Spleen (tissue), 11 donors: Measurements from ENCODE around the gene C11orf42. TPM values are rescaled to one million over a fixed set of nuclear protein-coding genes. Genes with fewer than 3 reads are reported as not detected.

Source experiments
- DNase-seq: peaks from one replicate; pipeline ENCODE4 v3.0.0-alpha.2; 2020
- H3K27ac ChIP-seq, 8 donors: fragments of 200-600 bp; sonication (generic) in 7 of 8; 1 replicate in 4 of 8; 2 replicates in 4 of 8; pipeline versions ENCODE4 v1.5.0 to v1.8.0; 2016 to 2021; ENCODE audit warnings: inconsistent platforms in 4 of 8, mild to moderate bottlenecking in 4 of 8, moderate library complexity in 1 of 8
- H3K27me3 ChIP-seq, 7 donors: fragments of 200-600 bp; sonication (generic) in 6 of 7; replicated peaks in 1 of 7; 1 replicate in 4 of 7; 2 replicates in 3 of 7; pipeline versions ENCODE4 v1.5.0 to v1.8.0; 2016 to 2021; ENCODE audit warnings: inconsistent platforms in 3 of 7, mild to moderate bottlenecking in 1 of 7
- H3K36me3 ChIP-seq, 6 donors: fragments of 200-600 bp; sonication (generic) in 5 of 6; 1 replicate in 4 of 6; 2 replicates in 2 of 6; pipeline versions ENCODE4 v1.5.0 to v1.8.0; 2016 to 2021; ENCODE audit warnings: inconsistent platforms in 2 of 6
- H3K4me1 ChIP-seq, 6 donors: fragments of 200-600 bp; sonication (generic) in 5 of 6; 1 replicate in 3 of 6; 2 replicates in 3 of 6; pipeline versions ENCODE4 v1.5.0 to v1.8.0; 2016 to 2021; ENCODE audit warnings: inconsistent platforms in 3 of 6
- H3K4me3 ChIP-seq, 8 donors: fragments of 200-600 bp; sonication (generic) in 7 of 8; 1 replicate in 4 of 8; 2 replicates in 4 of 8; pipeline versions ENCODE4 v1.5.0 to v1.8.0; 2016 to 2021; ENCODE audit warnings: inconsistent platforms in 4 of 8, mild to moderate bottlenecking in 4 of 8, moderate library complexity in 2 of 8
- H3K9me3 ChIP-seq, 8 donors: fragments of 200-600 bp; sonication (generic) in 7 of 8; 1 replicate in 4 of 8; 2 replicates in 4 of 8; pipeline versions ENCODE4 v1.5.0 to v1.8.0; 2016 to 2021; ENCODE audit warnings: inconsistent platforms in 4 of 8
- POLR2A ChIP-seq, 3 donors: fragments of 450-650 bp; IDR thresholded peaks; one replicate each; pipeline ENCODE4 v1.5.1; 2017; ENCODE audit warnings: antibody characterized with exemption in 3 of 3, mild to moderate bottlenecking in 1 of 3
- POLR2AphosphoS5 ChIP-seq, 3 donors: sonication (generic); formaldehyde crosslinking; IDR thresholded peaks; one replicate each; pipeline ENCODE4 v1.5.1; 2017; ENCODE audit warnings: antibody characterized with exemption in 3 of 3
- WGBS, 5 donors: extraction: QIAGEN DNeasy Blood & Tissue Kit in 3 of 5; methylation state at CpG; one replicate each; pipeline versions ENCODE4 v1.1.5 to v1.1.7; 2013 to 2018; 5-methylcytosine and 5-hydroxymethylcytosine counted together
- intact Hi-C: fragments of 100-400 bp; cut with DNase I; formaldehyde crosslinking; loops from one replicate; pipeline ENCODE4 v1.15.0; 2023; ENCODE audit warnings: low total_unique reads
- polyA plus RNA-seq, 3 donors: library from polyadenylated mRNA; stranded (reverse); fragments of 200-250 nt; gene quantifications; one replicate each; pipeline ENCODE4 v1.2.1, GENCODE V29; 2013
- total RNA-seq, 7 donors: library from RNA; depleted of rRNA in 3 of 7; stranded (reverse); fragments of >200 nt in 3 of 7; fragmentation: NEBNext Ultra II Directional in 4 of 7; extraction: Animal tissue kit (Norgen Biotek cat#: 25700) in 4 of 7; gene quantifications; one replicate each; pipeline versions ENCODE4 v1.1.0 to v1.2.1, GENCODE V29; 2016 to 2021
- TF ChIP-seq, protein P1 (sequence below), 11 experiments: fragments of 200-600 bp in 7 of 11; fragments of 450-650 bp in 4 of 11; sonication (generic) in 4 of 11; IDR thresholded peaks in 8 of 11; conservative IDR thresholded peaks in 3 of 11; 1 replicate in 7 of 11; 2 replicates in 4 of 11; pipeline versions ENCODE4 v1.4.0 to v1.8.0; 2016 to 2021; ENCODE audit warnings: antibody characterized with exemption in 11 of 11, inconsistent platforms in 4 of 11, mild to moderate bottlenecking in 1 of 11
- donor health status: healthy with polysubstance abuse.
- donor health status: DM: no; HTN: no; CAD: no; lungs with moderate emphysema.
- donor health status: DM: no; HTN: no; CAD: no.
- donor health status: Bipolar disorder and iron deficiency.
- donor health status: healthy.
- donor health status: DM: no; HTN: no; CAD: no.
- donor health status: DM: yes; HTN: yes; CAD: no.

The C11orf42 gene
- total and polyA plus RNA-seq, 10 donors: not detected

DNA sequence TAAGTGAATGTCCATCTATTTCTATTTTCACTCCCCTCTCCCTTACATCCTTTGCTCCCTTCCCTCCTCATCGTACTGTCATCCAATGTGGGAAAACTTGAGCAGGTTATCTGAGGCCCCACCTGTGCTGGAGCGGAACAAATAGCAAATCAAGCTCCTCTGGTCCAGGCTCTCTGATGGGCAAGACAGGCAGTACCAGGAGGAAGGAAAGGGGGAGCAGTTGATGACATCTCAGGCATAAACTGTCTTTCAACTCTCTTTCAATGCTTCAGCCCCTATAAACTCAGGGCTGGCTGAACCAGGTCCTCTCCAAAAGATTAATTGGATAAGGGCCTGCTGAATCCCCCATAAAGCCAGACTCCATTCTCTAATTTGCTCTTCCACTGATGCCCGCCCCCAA, 52.8 kb downstream of the C11orf42 start:
- intact Hi-C loops: loop anchor here (10.0 kb wide), 1 partner anchor 97 kb away; no protein-coding TSS in a partner anchor
- no peak for DNase-seq
- peaks cover 7 to 19% (median 17%) of the 10 kb centered on the region in 6 donors for H3K4me1 ChIP-seq
- H3K27me3 ChIP-seq: peaks cover 0 to 83% (median 37%) of the 10 kb centered on the region in 7 donors
- H3K36me3 ChIP-seq: no peaks in the 10 kb centered on the region
- no peaks in the 10 kb centered on the region for H3K9me3 ChIP-seq
- no peak overlapping the region for H3K4me3 ChIP-seq
- H3K27ac ChIP-seq: no peak overlapping the region
- no peak for TF ChIP-seq POLR2A (IDR thresholded peaks at IDR 0.05)
- TF ChIP-seq, protein P1, sequence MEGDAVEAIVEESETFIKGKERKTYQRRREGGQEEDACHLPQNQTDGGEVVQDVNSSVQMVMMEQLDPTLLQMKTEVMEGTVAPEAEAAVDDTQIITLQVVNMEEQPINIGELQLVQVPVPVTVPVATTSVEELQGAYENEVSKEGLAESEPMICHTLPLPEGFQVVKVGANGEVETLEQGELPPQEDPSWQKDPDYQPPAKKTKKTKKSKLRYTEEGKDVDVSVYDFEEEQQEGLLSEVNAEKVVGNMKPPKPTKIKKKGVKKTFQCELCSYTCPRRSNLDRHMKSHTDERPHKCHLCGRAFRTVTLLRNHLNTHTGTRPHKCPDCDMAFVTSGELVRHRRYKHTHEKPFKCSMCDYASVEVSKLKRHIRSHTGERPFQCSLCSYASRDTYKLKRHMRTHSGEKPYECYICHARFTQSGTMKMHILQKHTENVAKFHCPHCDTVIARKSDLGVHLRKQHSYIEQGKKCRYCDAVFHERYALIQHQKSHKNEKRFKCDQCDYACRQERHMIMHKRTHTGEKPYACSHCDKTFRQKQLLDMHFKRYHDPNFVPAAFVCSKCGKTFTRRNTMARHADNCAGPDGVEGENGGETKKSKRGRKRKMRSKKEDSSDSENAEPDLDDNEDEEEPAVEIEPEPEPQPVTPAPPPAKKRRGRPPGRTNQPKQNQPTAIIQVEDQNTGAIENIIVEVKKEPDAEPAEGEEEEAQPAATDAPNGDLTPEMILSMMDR (IDR thresholded peaks at IDR 0.05 in 8 of 11, conservative IDR thresholded peaks at IDR 0.05 in 3 of 11): no peak
- no peak for TF ChIP-seq POLR2AphosphoS5 (IDR thresholded peaks at IDR 0.05)
- WGBS, 5 donors: 66 to 78% (median 74%) methylated on average over 3 of the region's 3 CpGs

DNA sequence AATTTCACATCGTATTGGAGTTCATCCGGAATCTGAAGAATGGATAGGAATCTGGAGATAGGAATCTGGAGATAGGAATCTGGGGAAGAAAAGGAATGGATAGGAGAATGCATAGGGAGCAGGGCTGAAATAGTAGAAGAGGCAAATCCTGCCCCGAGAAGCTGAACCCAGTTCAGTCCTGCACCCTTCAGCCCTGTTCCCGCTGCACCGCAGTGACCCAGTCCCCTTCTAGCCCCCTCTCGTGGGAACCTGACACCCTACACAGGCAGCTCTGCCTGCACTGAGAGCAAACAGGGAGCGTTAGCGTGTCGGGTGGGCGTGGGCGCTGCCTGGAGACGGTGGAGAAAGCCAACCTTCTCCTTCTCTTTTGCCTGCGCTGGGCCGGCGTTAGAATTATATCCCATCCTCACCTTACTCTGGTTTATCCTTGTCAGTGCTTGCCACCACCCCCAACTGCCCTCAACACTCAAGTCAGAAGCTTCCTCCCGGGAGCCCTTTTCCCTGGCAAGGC, 53.3 kb downstream of the C11orf42 start:
- Histone ChIP-seq H3K4me1 (peaks cover 7 to 19% (median 17%) of the 10 kb centered on the region in 6 donors), H3K36me3 (no peaks in the 10 kb centered on the region), H3K27ac (no peak overlapping the region), H3K27me3 (peaks cover 0 to 88% (median 37%) of the 10 kb centered on the region in 7 donors), H3K4me3 (peak overlapping the region; percentile 8 to 66 (median 34)), H3K9me3 (no peaks in the 10 kb centered on the region)
- no peak for DNase-seq
- WGBS, 5 donors: 6 to 12% (median 11%) methylated on average over 16 of the region's 16 CpGs
- TF ChIP-seq, protein P1 (IDR thresholded peaks at IDR 0.05 in 8 of 11, conservative IDR thresholded peaks at IDR 0.05 in 3 of 11): no peak
- no peak for TF ChIP-seq POLR2A (IDR thresholded peaks at IDR 0.05)
- intact Hi-C loops: loop anchor here (10.0 kb wide), 1 partner anchor 96 kb away; no protein-coding TSS in a partner anchor

DNA sequence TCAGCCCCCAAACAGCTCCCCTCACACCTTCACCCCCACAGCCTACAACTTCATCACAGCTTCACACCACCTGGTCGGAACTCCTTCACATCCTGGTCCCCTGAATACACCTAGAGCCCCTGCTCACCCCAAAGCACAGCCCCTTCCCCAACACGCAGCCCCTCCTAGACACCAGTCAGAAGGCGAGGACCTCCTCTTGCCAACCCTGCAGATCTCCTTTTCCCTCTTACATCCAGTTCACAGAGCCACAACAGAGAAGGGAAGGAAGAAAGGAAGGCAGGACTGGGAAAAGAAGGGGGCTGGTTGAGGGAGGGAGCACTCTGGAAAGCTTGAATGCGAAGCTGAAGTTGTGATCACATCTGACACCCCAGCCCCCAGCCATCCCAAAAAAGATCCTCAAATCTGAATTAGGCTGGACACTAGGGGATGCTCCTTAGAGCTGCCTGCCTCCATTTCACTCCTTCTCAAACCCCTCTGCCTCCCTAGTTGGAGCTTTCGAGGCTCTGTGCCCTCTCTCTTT, 54.9 kb downstream of the C11orf42 start:
- WGBS, 5 donors: 49 to 64% (median 55%) methylated on average over 5 of the region's 5 CpGs
- peaks cover 0 to 82% (median 37%) of the 10 kb centered on the region in 7 donors for H3K27me3 ChIP-seq
- H3K9me3 ChIP-seq: no peaks in the 10 kb centered on the region
- H3K27ac ChIP-seq: no peak overlapping the region
- H3K4me3 ChIP-seq: peak overlapping the region in 1 of 8 donors; percentile 66
- TF ChIP-seq POLR2AphosphoS5 (IDR thresholded peaks at IDR 0.05): no peak
- TF ChIP-seq, protein P1 (IDR thresholded peaks at IDR 0.05 in 8 of 11, conservative IDR thresholded peaks at IDR 0.05 in 3 of 11): no peak
- TF ChIP-seq POLR2A (IDR thresholded peaks at IDR 0.05): no peak
- H3K4me1 ChIP-seq: peaks cover 7 to 19% (median 17%) of the 10 kb centered on the region in 6 donors
- intact Hi-C loops: no loop called here
- no peaks in the 10 kb centered on the region for H3K36me3 ChIP-seq
- DNase-seq: no peak

Other genes starting within 250 kb of the C11orf42 start
- not detected for gene OR56A5, start 237.1 kb upstream of the C11orf42 start, total RNA-seq
- gene OR56A5, start 237.1 kb upstream of the C11orf42 start, polyA plus RNA-seq: not detected
- not detected for gene OR52L1, start 218.6 kb upstream of the C11orf42 start, total RNA-seq
- gene OR52L1, start 218.6 kb upstream of the C11orf42 start, polyA plus RNA-seq: not detected
- gene OR56A4, start 198.6 kb upstream of the C11orf42 start, total RNA-seq: under 1 TPM in 2 of 7 donors, not detected in 5; 0.07 to 0.11 TPM
- not detected for gene OR56A4, start 198.6 kb upstream of the C11orf42 start, polyA plus RNA-seq
- gene OR56A1, start 174.8 kb upstream of the C11orf42 start, total RNA-seq: under 1 TPM in 3 of 7 donors, not detected in 4; 0.09 to 0.19 (median 0.13) TPM
- not detected for gene OR56A1, start 174.8 kb upstream of the C11orf42 start, polyA plus RNA-seq
- not detected for gene OR56B4, start 97.9 kb upstream of the C11orf42 start, total RNA-seq
- not detected for gene OR56B4, start 97.9 kb upstream of the C11orf42 start, polyA plus RNA-seq
- gene OR52B2, start 35.2 kb upstream of the C11orf42 start, total RNA-seq: 1 to 10 TPM in 1 of 7 donors, not detected in 6; 1.2 TPM
- not detected for gene OR52B2, start 35.2 kb upstream of the C11orf42 start, polyA plus RNA-seq
- not detected for gene OR52W1, start 6.3 kb upstream of the C11orf42 start, total RNA-seq
- gene OR52W1, start 6.3 kb upstream of the C11orf42 start, polyA plus RNA-seq: not detected
- gene FHIP1B, start 29.1 kb downstream of the C11orf42 start, total RNA-seq: 10 to 100 TPM; 36.3 to 77.6 (median 41.1) TPM
- gene FHIP1B, start 29.1 kb downstream of the C11orf42 start, polyA plus RNA-seq: 10 to 100 TPM; 14.9 to 41.6 (median 39.1) TPM
- under 1 TPM in 5 of 7 donors, not detected in 2; 0.23 to 0.60 (median 0.33) TPM for gene CNGA4, start 33.5 kb downstream of the C11orf42 start, total RNA-seq
- gene CNGA4, start 33.5 kb downstream of the C11orf42 start, polyA plus RNA-seq: under 1 TPM; 0.06 to 0.29 (median 0.09) TPM
- not detected for gene CCKBR, start 54.3 kb downstream of the C11orf42 start, total RNA-seq
- not detected for gene CCKBR, start 54.3 kb downstream of the C11orf42 start, polyA plus RNA-seq
- 10 to 100 TPM; 10.5 to 42.9 (median 31.8) TPM for gene CAVIN3, start 114.9 kb downstream of the C11orf42 start, total RNA-seq
- 10 to 100 TPM; 22.3 to 40.2 (median 35.1) TPM for gene CAVIN3, start 114.9 kb downstream of the C11orf42 start, polyA plus RNA-seq
- gene SMPD1, start 184.9 kb downstream of the C11orf42 start, total RNA-seq: 10 to 100 TPM; 21.9 to 33.8 (median 27.7) TPM
- gene SMPD1, start 184.9 kb downstream of the C11orf42 start, polyA plus RNA-seq: 10 to 100 TPM; 23.8 to 28.9 (median 24.2) TPM
- gene APBB1, start 213.5 kb downstream of the C11orf42 start, total RNA-seq: 10 to 100 TPM; 23.5 to 42.4 (median 27.3) TPM
- 10 to 100 TPM; 18.6 to 25.9 (median 22.2) TPM for gene APBB1, start 213.5 kb downstream of the C11orf42 start, polyA plus RNA-seq
- 1 to 10 TPM in 6 of 7 donors, not detected in 1; 1.0 to 3.8 (median 2.8) TPM for gene HPX, start 235.4 kb downstream of the C11orf42 start, total RNA-seq
- 1 to 10 TPM in 1 of 3 donors, under 1 TPM in 2; 0.65 to 1.4 (median 0.83) TPM for gene HPX, start 235.4 kb downstream of the C11orf42 start, polyA plus RNA-seq